ENCODE results near the gene SMR3B.

SMR3B gene

DNA sequence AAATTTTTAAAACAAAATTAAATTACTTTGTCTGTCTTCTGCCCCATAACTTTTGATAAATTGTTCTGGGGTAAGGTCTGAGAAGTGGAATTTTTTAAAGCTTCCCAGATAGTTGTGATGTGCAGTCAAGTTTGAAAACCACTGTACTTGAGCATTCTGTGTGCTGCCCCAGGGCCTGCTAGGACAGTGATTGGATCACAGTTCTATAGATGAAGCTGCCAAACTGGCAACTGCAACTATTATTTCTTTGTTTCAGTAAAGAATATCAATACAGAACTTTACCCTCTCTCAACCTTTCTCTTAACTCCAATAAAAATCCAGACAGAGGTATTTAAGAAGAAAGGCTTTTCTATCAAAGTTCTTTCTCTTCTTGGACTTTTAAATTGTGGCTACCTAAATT lies 14.6 kb downstream of the SMR3B start, which contains the start of gene OPRPN:
OPRPN (plus strand) TSS at position 361 of the 400 bp plus-strand sequence. CDS start 1,346 bp downstream, outside the sequence.
- Mint-ChIP-seq H3K36me3 (ENCODE audit: low read depth) (no peaks in the 10 kb centered on the region), H3K27me3 (ENCODE audit: low read depth) (no peaks in the 10 kb centered on the region), H3K9me3 (no peaks in the 10 kb centered on the region), H3K4me3 (no peak within 1 kb of the TSS), H3K27ac (no peak within 1 kb of the TSS), H3K4me1 (ENCODE audit: low read depth) (no peaks in the 10 kb centered on the region)
- no peak for DNase-seq (ENCODE audit: low spot score)

DNA sequence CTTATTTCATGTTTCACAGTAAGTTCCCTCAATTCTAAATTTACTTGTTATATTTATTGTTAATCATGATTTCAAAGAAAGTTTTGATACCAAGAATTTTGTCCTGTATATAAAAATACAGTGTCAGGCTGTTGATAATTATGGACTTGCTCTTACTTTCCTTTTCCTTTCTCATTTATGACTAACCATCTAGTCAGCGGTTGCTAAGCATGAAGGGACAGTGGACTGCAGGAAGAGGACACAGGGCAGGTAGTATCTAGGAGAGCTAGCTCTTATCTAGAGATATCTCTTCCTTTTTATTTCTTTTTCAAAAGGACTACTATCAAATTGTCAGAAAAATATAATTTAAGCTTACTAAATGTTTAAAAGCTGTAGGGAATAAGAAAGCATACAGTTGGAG lies 16.4 kb downstream of the SMR3B start:
- H3K4me3 Mint-ChIP-seq = no peak overlapping the region
- no peak overlapping the region for H3K27ac Mint-ChIP-seq
- DNase-seq (ENCODE audit: low spot score) = no peak
- H3K4me1 Mint-ChIP-seq (ENCODE audit: low read depth) = no peaks in the 10 kb centered on the region
- no peaks in the 10 kb centered on the region for H3K36me3 Mint-ChIP-seq (ENCODE audit: low read depth)
- no peaks in the 10 kb centered on the region for H3K27me3 Mint-ChIP-seq (ENCODE audit: low read depth)
- no peaks in the 10 kb centered on the region for H3K9me3 Mint-ChIP-seq

DNA sequence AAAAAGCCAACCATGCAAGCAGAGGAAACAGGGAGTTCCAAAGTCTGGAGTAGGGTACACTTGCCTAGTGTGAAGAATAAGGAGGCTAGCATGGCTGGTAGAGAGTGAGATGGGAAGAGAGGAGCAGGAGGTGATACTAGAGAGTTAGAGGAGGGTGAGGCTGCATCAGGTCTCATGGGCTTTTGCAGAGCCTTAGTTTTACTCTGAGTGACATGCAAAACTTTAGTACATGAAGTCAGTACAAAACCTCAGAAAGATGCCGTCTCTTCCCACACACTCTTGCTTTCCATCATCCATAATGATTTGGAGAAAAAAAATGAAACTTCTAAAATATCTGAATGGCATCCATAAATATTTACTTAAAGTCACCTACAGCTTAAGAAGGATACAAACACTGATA lies 19.8 kb downstream of the SMR3B start:
- H3K9me3 Mint-ChIP-seq = no peaks in the 10 kb centered on the region
- no peaks in the 10 kb centered on the region for H3K27me3 Mint-ChIP-seq (ENCODE audit: low read depth)
- no peak overlapping the region for H3K4me3 Mint-ChIP-seq
- H3K27ac Mint-ChIP-seq = no peak overlapping the region
- H3K4me1 Mint-ChIP-seq (ENCODE audit: low read depth) = no peaks in the 10 kb centered on the region
- no peak for DNase-seq (ENCODE audit: low spot score)
- H3K36me3 Mint-ChIP-seq (ENCODE audit: low read depth) = no peaks in the 10 kb centered on the region

DNA sequence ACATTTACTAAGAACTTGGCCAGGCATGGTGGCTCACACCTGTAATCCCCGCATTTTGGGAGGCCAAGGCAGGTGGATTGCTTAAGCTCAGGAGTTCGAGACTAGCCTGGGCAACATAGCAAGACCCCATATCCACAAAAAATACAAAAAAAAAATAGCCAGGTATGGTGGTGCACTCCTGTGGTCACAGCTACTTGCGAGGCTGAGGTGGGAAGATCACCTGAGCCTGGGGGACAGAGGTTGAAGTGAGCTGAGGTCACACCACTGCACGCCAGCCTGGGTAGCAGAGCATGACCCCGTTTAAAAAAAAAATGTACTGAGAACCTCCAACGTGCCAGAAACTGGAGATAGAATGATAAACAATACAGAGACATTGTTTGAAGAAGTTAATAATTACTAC lies 22.8 kb downstream of the SMR3B start:
- no peak for DNase-seq (ENCODE audit: low spot score)
- no peaks in the 10 kb centered on the region for H3K36me3 Mint-ChIP-seq (ENCODE audit: low read depth)
- no peaks in the 10 kb centered on the region for H3K9me3 Mint-ChIP-seq
- no peak overlapping the region for H3K4me3 Mint-ChIP-seq
- H3K4me1 Mint-ChIP-seq (ENCODE audit: low read depth) = no peaks in the 10 kb centered on the region
- no peaks in the 10 kb centered on the region for H3K27me3 Mint-ChIP-seq (ENCODE audit: low read depth)
- H3K27ac Mint-ChIP-seq = no peak overlapping the region

DNA sequence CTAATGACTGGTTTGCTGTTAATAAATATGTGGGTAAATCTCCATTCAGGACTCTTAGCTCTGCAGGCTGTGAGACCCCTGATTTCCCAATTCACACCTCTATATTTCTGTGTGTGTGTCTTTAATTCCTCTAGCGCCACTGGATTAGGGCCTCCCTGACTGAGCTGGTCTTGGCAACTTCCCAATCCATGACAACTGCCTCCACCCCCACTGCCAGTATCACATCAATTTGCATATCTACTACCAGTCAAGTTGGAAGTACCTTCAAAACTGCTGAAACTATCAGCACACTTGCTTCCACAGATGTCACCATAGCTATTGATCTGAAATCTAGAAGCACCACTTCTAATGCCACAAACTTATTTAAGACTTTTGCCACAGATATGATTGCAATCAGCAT lies 42.4 kb downstream of the SMR3B start:
- Mint-ChIP-seq H3K27ac (no peak overlapping the region), H3K4me3 (no peak overlapping the region), H3K4me1 (ENCODE audit: low read depth) (no peaks in the 10 kb centered on the region), H3K36me3 (ENCODE audit: low read depth) (no peaks in the 10 kb centered on the region), H3K9me3 (peaks cover 4% of the 10 kb centered on the region), H3K27me3 (ENCODE audit: low read depth) (no peaks in the 10 kb centered on the region)
- no peak for DNase-seq (ENCODE audit: low spot score)

DNA sequence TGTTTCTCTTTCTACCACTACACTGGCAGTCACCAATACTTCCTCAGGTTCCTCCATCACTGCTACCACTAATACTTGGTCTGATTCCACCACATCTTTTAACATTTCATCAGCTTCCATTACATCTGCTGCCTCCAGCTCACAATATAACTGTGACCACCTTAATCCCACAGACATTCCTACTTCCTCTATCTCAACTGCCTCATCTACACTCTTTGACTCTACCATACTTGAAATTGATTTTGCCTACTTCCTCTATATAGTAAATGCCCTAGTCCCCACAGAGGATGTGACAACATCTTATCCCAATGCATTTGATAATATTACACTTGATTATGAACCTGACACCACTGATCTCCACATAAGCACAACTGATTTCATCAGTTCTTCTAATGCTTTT lies 43.9 kb downstream of the SMR3B start:
- Mint-ChIP-seq H3K27me3 (ENCODE audit: low read depth) (no peaks in the 10 kb centered on the region), H3K4me1 (ENCODE audit: low read depth) (no peaks in the 10 kb centered on the region), H3K4me3 (no peak overlapping the region), H3K9me3 (peaks cover 4% of the 10 kb centered on the region), H3K27ac (no peak overlapping the region), H3K36me3 (ENCODE audit: low read depth) (no peaks in the 10 kb centered on the region)
- DNase-seq (ENCODE audit: low spot score) = no peak

DNA sequence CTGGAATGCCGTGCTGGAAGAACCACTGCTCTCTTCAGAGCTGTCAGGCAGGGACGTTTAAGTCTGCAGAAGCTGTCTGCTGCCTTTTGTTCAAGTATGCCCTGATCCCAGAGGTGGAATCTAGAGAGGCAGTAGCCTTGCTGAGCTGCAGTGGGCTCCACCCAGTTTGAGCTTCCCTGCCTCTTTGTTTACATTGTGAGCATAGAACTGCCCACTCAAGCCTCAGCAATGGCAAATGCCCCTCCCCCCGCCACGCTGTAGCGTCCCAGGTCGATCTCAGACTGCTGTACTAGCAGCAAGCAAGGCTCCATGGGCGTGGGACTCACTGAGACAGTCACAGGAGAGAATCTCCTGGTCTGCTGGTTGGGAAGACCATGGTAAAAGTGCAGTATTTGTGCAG lies 54.3 kb downstream of the SMR3B start:
- H3K27me3 Mint-ChIP-seq (ENCODE audit: low read depth) = no peaks in the 10 kb centered on the region
- H3K4me1 Mint-ChIP-seq (ENCODE audit: low read depth) = no peaks in the 10 kb centered on the region
- no peaks in the 10 kb centered on the region for H3K36me3 Mint-ChIP-seq (ENCODE audit: low read depth)
- no peak for DNase-seq (ENCODE audit: low spot score)
- no peaks in the 10 kb centered on the region for H3K9me3 Mint-ChIP-seq
- H3K4me3 Mint-ChIP-seq = no peak overlapping the region
- H3K27ac Mint-ChIP-seq = no peak overlapping the region
